Panc1 (cell line): Measurements from ENCODE around the gene RTN4IP1.

Source experiments
- CTCF ChIP-seq: fragments of 450-650 bp; IDR thresholded peaks from 2 replicates; pipeline ENCODE4 v1.5.1; 2017; ENCODE audit warnings: mild to moderate bottlenecking
- TCF7L2 ChIP-seq: IDR thresholded peaks from 2 replicates; pipeline ENCODE4 v1.6.1; 2011; ENCODE audit warnings: mild to moderate bottlenecking, low read depth, low read length, inconsistent platforms

- TF ChIP-seq CTCF (no peak), TCF7L2 (no peak)
Observed at GRCh38 chr6:106572436-106572835, 56.9 kb downstream of the RTN4IP1 start.
